ENCODE measurements around the gene CEP85L.

CEP85L gene

GRCh38 chr6:118535176-118535844, 116.1 kb downstream of the CEP85L start:
- no peak for DNase-seq

- no peak for DNase-seq
Measured at GRCh38 chr6:118530942-118531341, 120.4 kb downstream of the CEP85L start.

GRCh38 chr6:118529756-118530155, 121.6 kb downstream of the CEP85L start:
- no peak for DNase-seq

- no peak for DNase-seq
Measured at GRCh38 chr6:118528129-118528528, 123.3 kb downstream of the CEP85L start.

GRCh38 chr6:118525913-118526780, 125.2 kb downstream of the CEP85L start:
- no peak for DNase-seq

GRCh38 chr6:118524686-118525085, 126.7 kb downstream of the CEP85L start:
- no peak for DNase-seq

- DNase-seq, result no peak
Measured at GRCh38 chr6:118523216-118523615, 128.2 kb downstream of the CEP85L start.

- no peak for DNase-seq
Measured at GRCh38 chr6:118522422-118522821, 129.0 kb downstream of the CEP85L start.

GRCh38 chr6:118514689-118515088, 136.7 kb downstream of the CEP85L start:
- no peak for DNase-seq

- DNase-seq, result no peak
Measured at GRCh38 chr6:118511930-118512715, 139.3 kb downstream of the CEP85L start.

GRCh38 chr6:118509009-118509617, 142.3 kb downstream of the CEP85L start:
- peak in 1 of 2 experiments; percentile 46 for DNase-seq

- DNase-seq, result no peak
Measured at GRCh38 chr6:118507636-118508035, 143.8 kb downstream of the CEP85L start.

GRCh38 chr6:118506071-118506638, 145.2 kb downstream of the CEP85L start:
- DNase-seq, result peak in 1 of 2 experiments; percentile 3

GRCh38 chr6:118505656-118506055, 145.7 kb downstream of the CEP85L start:
- no peak for DNase-seq

GRCh38 chr6:118504611-118505010, 146.8 kb downstream of the CEP85L start:
- peak in 1 of 2 experiments; percentile 38 for DNase-seq

- DNase-seq, result peak in 1 of 2 experiments; percentile 34
Measured at GRCh38 chr6:118502169-118502568, 149.2 kb downstream of the CEP85L start.

- no peak for DNase-seq
Measured at GRCh38 chr6:118501765-118502164, 149.6 kb downstream of the CEP85L start.

GRCh38 chr6:118501099-118501498, 150.3 kb downstream of the CEP85L start:
- DNase-seq, result no peak

- peak in 1 of 2 experiments; percentile 4 for DNase-seq
Measured at GRCh38 chr6:118500130-118501015, 151.0 kb downstream of the CEP85L start.

- DNase-seq, result no peak
Measured at GRCh38 chr6:118495485-118496280, 155.7 kb downstream of the CEP85L start.

- DNase-seq, result no peak
Measured at GRCh38 chr6:118494091-118494490, 157.3 kb downstream of the CEP85L start.

Data from NCI-H524 (cell line).